Measurements from ENCODE around the gene ACTR3C.

The ACTR3C gene

GRCh38 chr7:150335774-150336112 is 12.4 kb upstream of the ACTR3C start:
- H2AFZ ChIP-seq (ENCODE audit: low read depth, low read length), result no peak overlapping the region
- peaks cover 17% of the 10 kb centered on the region for H3K4me1 ChIP-seq (ENCODE audit: control insufficient read depth, insufficient read depth, low read depth, low read length)
- H2BK12ac ChIP-seq (ENCODE audit: low read length in 2 of 2), result peak overlapping the region in 1 of 2 experiments; percentile 67
- H3K9me3 ChIP-seq (ENCODE audit: control insufficient read depth, low read length), result no peaks in the 10 kb centered on the region
- no peak overlapping the region for H3K9ac ChIP-seq (ENCODE audit: low read length)
- H3K23ac ChIP-seq (ENCODE audit: low read length in 2 of 2), result no peak overlapping the region
- no peak overlapping the region for H2BK5ac ChIP-seq (ENCODE audit: low read depth, low read length, poor library complexity, severe bottlenecking)
- no peak overlapping the region for H4K91ac ChIP-seq (ENCODE audit: low read length)
- no peak overlapping the region for H2AK5ac ChIP-seq (ENCODE audit: low read length, severe bottlenecking)
- H2BK120ac ChIP-seq (ENCODE audit: low read depth, low read length), result no peak overlapping the region
- no peak overlapping the region for H4K8ac ChIP-seq (ENCODE audit: low read length)
- peak overlapping the region; percentile 1 for H2BK15ac ChIP-seq (ENCODE audit: low read depth, poor library complexity, severe bottlenecking)
- H3K4me3 ChIP-seq (ENCODE audit: insufficient read depth in 1 of 2, low read depth in 1 of 2, low read length in 2 of 2), result no peak overlapping the region
- no peaks in the 10 kb centered on the region for H3K36me3 ChIP-seq (ENCODE audit: control insufficient read depth in 1 of 2, insufficient read depth in 2 of 2, low read depth in 1 of 2, low read length in 2 of 2)
- H3K4me2 ChIP-seq (ENCODE audit: low read length, poor library complexity, severe bottlenecking), result no peak overlapping the region
- H3K27ac ChIP-seq (ENCODE audit: low read length, poor library complexity, severe bottlenecking), result no peak overlapping the region
- no peak for DNase-seq
- WGBS, result 80% methylated on average over 5 of the region's 6 CpGs
- H3K27me3 ChIP-seq (ENCODE audit: control insufficient read depth in 1 of 2, insufficient read depth in 1 of 2, low read length in 2 of 2), result peaks cover 34 to 44% of the 10 kb centered on the region in 2 experiments
- H3K79me1 ChIP-seq (replicated peaks; ENCODE audit: low read length, poor library complexity, severe bottlenecking), result no peaks in the 10 kb centered on the region
- peak overlapping the region in 1 of 2 experiments; percentile 44 for H3K4ac ChIP-seq (ENCODE audit: low read depth in 1 of 2, low read length in 2 of 2)
- peak overlapping the region in 1 of 2 experiments; percentile 2 for H3K14ac ChIP-seq (ENCODE audit: low read length in 2 of 2)
- H3K18ac ChIP-seq (ENCODE audit: low read depth in 1 of 2, low read length in 2 of 2), result peak overlapping the region in 1 of 2 experiments; percentile 46

GRCh38 chr7:150335108-150335773 is 11.9 kb upstream of the ACTR3C start:
- no peak overlapping the region for H3K14ac ChIP-seq (ENCODE audit: low read length in 2 of 2)
- peaks cover 31 to 39% of the 10 kb centered on the region in 2 experiments for H3K27me3 ChIP-seq (ENCODE audit: control insufficient read depth in 1 of 2, insufficient read depth in 1 of 2, low read length in 2 of 2)
- DNase-seq, result peak; percentile 75
- no peak overlapping the region for H4K8ac ChIP-seq (ENCODE audit: low read length)
- peak overlapping the region; percentile 1 for H2BK15ac ChIP-seq (ENCODE audit: low read depth, poor library complexity, severe bottlenecking)
- WGBS, result 50% methylated on average over 7 of the region's 7 CpGs
- no peak overlapping the region for H3K9ac ChIP-seq (ENCODE audit: low read length)
- no peak overlapping the region for H4K91ac ChIP-seq (ENCODE audit: low read length)
- no peak overlapping the region for H2BK5ac ChIP-seq (ENCODE audit: low read depth, low read length, poor library complexity, severe bottlenecking)
- H3K18ac ChIP-seq (ENCODE audit: low read depth in 1 of 2, low read length in 2 of 2), result no peak overlapping the region
- no peak overlapping the region for H2BK120ac ChIP-seq (ENCODE audit: low read depth, low read length)
- no peaks in the 10 kb centered on the region for H3K79me1 ChIP-seq (replicated peaks; ENCODE audit: low read length, poor library complexity, severe bottlenecking)
- H3K27ac ChIP-seq (ENCODE audit: low read length, poor library complexity, severe bottlenecking), result no peak overlapping the region
- H3K36me3 ChIP-seq (ENCODE audit: control insufficient read depth in 1 of 2, insufficient read depth in 2 of 2, low read depth in 1 of 2, low read length in 2 of 2), result no peaks in the 10 kb centered on the region
- peak overlapping the region in 1 of 2 experiments; percentile 44 for H3K4ac ChIP-seq (ENCODE audit: low read depth in 1 of 2, low read length in 2 of 2)
- no peak overlapping the region for H3K4me3 ChIP-seq (ENCODE audit: insufficient read depth in 1 of 2, low read depth in 1 of 2, low read length in 2 of 2)
- H2AK5ac ChIP-seq (ENCODE audit: low read length, severe bottlenecking), result no peak overlapping the region
- H3K4me1 ChIP-seq (ENCODE audit: control insufficient read depth, insufficient read depth, low read depth, low read length), result peaks cover 12% of the 10 kb centered on the region
- H3K9me3 ChIP-seq (ENCODE audit: control insufficient read depth, low read length), result no peaks in the 10 kb centered on the region
- no peak overlapping the region for H3K4me2 ChIP-seq (ENCODE audit: low read length, poor library complexity, severe bottlenecking)
- no peak overlapping the region for H2AFZ ChIP-seq (ENCODE audit: low read depth, low read length)
- H3K23ac ChIP-seq (ENCODE audit: low read length in 2 of 2), result no peak overlapping the region
- H2BK12ac ChIP-seq (ENCODE audit: low read length in 2 of 2), result peak overlapping the region in 1 of 2 experiments; percentile 67

GRCh38 chr7:150334108-150334507 is 10.8 kb upstream of the ACTR3C start:
- 83% methylated on average over 8 of the region's 8 CpGs for WGBS
- no peak overlapping the region for H2BK120ac ChIP-seq (ENCODE audit: low read depth, low read length)
- H2BK15ac ChIP-seq (ENCODE audit: low read depth, poor library complexity, severe bottlenecking), result no peak overlapping the region
- H3K9me3 ChIP-seq (ENCODE audit: control insufficient read depth, low read length), result no peaks in the 10 kb centered on the region
- H2BK12ac ChIP-seq (ENCODE audit: low read length in 2 of 2), result peak overlapping the region; percentile 12 to 61
- no peak overlapping the region for H3K18ac ChIP-seq (ENCODE audit: low read depth in 1 of 2, low read length in 2 of 2)
- no peaks in the 10 kb centered on the region for H3K36me3 ChIP-seq (ENCODE audit: control insufficient read depth in 1 of 2, insufficient read depth in 2 of 2, low read depth in 1 of 2, low read length in 2 of 2)
- H3K4me2 ChIP-seq (ENCODE audit: low read length, poor library complexity, severe bottlenecking), result no peak overlapping the region
- H3K9ac ChIP-seq (ENCODE audit: low read length), result no peak overlapping the region
- no peak overlapping the region for H4K8ac ChIP-seq (ENCODE audit: low read length)
- no peak overlapping the region for H2AFZ ChIP-seq (ENCODE audit: low read depth, low read length)
- no peaks in the 10 kb centered on the region for H3K79me1 ChIP-seq (replicated peaks; ENCODE audit: low read length, poor library complexity, severe bottlenecking)
- H3K27me3 ChIP-seq (ENCODE audit: control insufficient read depth in 1 of 2, insufficient read depth in 1 of 2, low read length in 2 of 2), result peaks cover 21 to 28% of the 10 kb centered on the region in 2 experiments
- no peak overlapping the region for H3K14ac ChIP-seq (ENCODE audit: low read length in 2 of 2)
- H3K4me3 ChIP-seq (ENCODE audit: insufficient read depth in 1 of 2, low read depth in 1 of 2, low read length in 2 of 2), result no peak overlapping the region
- H3K4ac ChIP-seq (ENCODE audit: low read depth in 1 of 2, low read length in 2 of 2), result no peak overlapping the region
- H2BK5ac ChIP-seq (ENCODE audit: low read depth, low read length, poor library complexity, severe bottlenecking), result no peak overlapping the region
- H2AK5ac ChIP-seq (ENCODE audit: low read length, severe bottlenecking), result no peak overlapping the region
- H3K4me1 ChIP-seq (ENCODE audit: control insufficient read depth, insufficient read depth, low read depth, low read length), result peaks cover 2% of the 10 kb centered on the region
- no peak overlapping the region for H3K27ac ChIP-seq (ENCODE audit: low read length, poor library complexity, severe bottlenecking)
- DNase-seq, result no peak
- no peak overlapping the region for H3K23ac ChIP-seq (ENCODE audit: low read length in 2 of 2)
- peak overlapping the region; percentile 12 for H4K91ac ChIP-seq (ENCODE audit: low read length)

GRCh38 chr7:150333659-150334058 is 10.3 kb upstream of the ACTR3C start:
- Histone ChIP-seq H3K23ac (ENCODE audit: low read length in 2 of 2) (no peak overlapping the region), H3K4me3 (ENCODE audit: insufficient read depth in 1 of 2, low read depth in 1 of 2, low read length in 2 of 2) (no peak overlapping the region), H3K4me1 (ENCODE audit: control insufficient read depth, insufficient read depth, low read depth, low read length) (no peaks in the 10 kb centered on the region), H2AK5ac (ENCODE audit: low read length, severe bottlenecking) (no peak overlapping the region), H3K4me2 (ENCODE audit: low read length, poor library complexity, severe bottlenecking) (no peak overlapping the region), H3K36me3 (ENCODE audit: control insufficient read depth in 1 of 2, insufficient read depth in 2 of 2, low read depth in 1 of 2, low read length in 2 of 2) (no peaks in the 10 kb centered on the region), H4K91ac (ENCODE audit: low read length) (peak overlapping the region; percentile 12), H3K14ac (ENCODE audit: low read length in 2 of 2) (no peak overlapping the region), H3K27me3 (ENCODE audit: control insufficient read depth in 1 of 2, insufficient read depth in 1 of 2, low read length in 2 of 2) (peaks cover 16 to 23% of the 10 kb centered on the region in 2 experiments), H2BK5ac (ENCODE audit: low read depth, low read length, poor library complexity, severe bottlenecking) (no peak overlapping the region), H2AFZ (ENCODE audit: low read depth, low read length) (no peak overlapping the region), H2BK15ac (ENCODE audit: low read depth, poor library complexity, severe bottlenecking) (no peak overlapping the region), H3K9me3 (ENCODE audit: control insufficient read depth, low read length) (no peaks in the 10 kb centered on the region), H2BK120ac (ENCODE audit: low read depth, low read length) (no peak overlapping the region), H3K79me1 (replicated peaks; ENCODE audit: low read length, poor library complexity, severe bottlenecking) (no peaks in the 10 kb centered on the region), H3K4ac (ENCODE audit: low read depth in 1 of 2, low read length in 2 of 2) (no peak overlapping the region), H3K18ac (ENCODE audit: low read depth in 1 of 2, low read length in 2 of 2) (no peak overlapping the region), H3K9ac (ENCODE audit: low read length) (no peak overlapping the region), H2BK12ac (ENCODE audit: low read length in 2 of 2) (peak overlapping the region; percentile 12 to 61), H4K8ac (ENCODE audit: low read length) (no peak overlapping the region), H3K27ac (ENCODE audit: low read length, poor library complexity, severe bottlenecking) (no peak overlapping the region)
- no peak for DNase-seq
- 87% methylated on average over 10 of the region's 10 CpGs for WGBS
